Stomach (tissue), 9 donors: ENCODE results near the gene LDAH. TPM values are rescaled to one million over a fixed set of nuclear protein-coding genes. Genes with fewer than 3 reads are reported as not detected.

Experiments
- DNase-seq, 2 donors: peaks; one replicate each; pipeline versions ENCODE4 v3.0.0 to v3.0.0-alpha.2; 2013 to 2019
- H3K27ac ChIP-seq, 5 donors: fragments of 200-600 bp in 4 of 5; sonication (generic) in 4 of 5; one replicate each; pipeline ENCODE4 v1.5.1; 2013 to 2019; ENCODE audit warnings: mild to moderate bottlenecking in 1 of 5, moderate library complexity in 1 of 5
- H3K27me3 ChIP-seq, 3 donors: fragments of 200-600 bp; sonication (generic); one replicate each; pipeline ENCODE4 v1.5.1; 2017 to 2019; ENCODE audit warnings: mixed run types in 1 of 3
- H3K36me3 ChIP-seq, 4 donors: fragments of 200-600 bp; sonication (generic); 1 replicate in 3 of 4; 2 replicates in 1 of 4; pipeline ENCODE4 v1.5.1; 2016 to 2019
- H3K4me1 ChIP-seq, 4 donors: fragments of 200-600 bp; sonication (generic); one replicate each; pipeline ENCODE4 v1.5.1; 2016 to 2019
- H3K4me3 ChIP-seq, 4 donors: fragments of 200-600 bp; sonication (generic) in 3 of 4; one replicate each; pipeline ENCODE4 v1.5.1; 2016 to 2019; ENCODE audit warnings: mild to moderate bottlenecking in 1 of 4
- H3K9me3 ChIP-seq, 4 donors: fragments of 200-600 bp; sonication (generic); one replicate each; pipeline ENCODE4 v1.5.1; 2016 to 2019
- EP300 ChIP-seq: sonication (generic); formaldehyde crosslinking; IDR thresholded peaks from one replicate; pipeline ENCODE4 v1.6.1; 2017; ENCODE audit warnings: antibody characterized with exemption
- POLR2A ChIP-seq, 4 donors: fragments of 450-650 bp; IDR thresholded peaks; one replicate each; pipeline ENCODE4 v1.6.1; 2016; ENCODE audit warnings: antibody characterized with exemption in 4 of 4, control low read depth in 2 of 4, mild to moderate bottlenecking in 1 of 4, moderate library complexity in 1 of 4
- POLR2AphosphoS5 ChIP-seq, 3 donors: sonication (generic); formaldehyde crosslinking; IDR thresholded peaks; one replicate each; pipeline ENCODE4 v1.6.1; 2016; ENCODE audit warnings: antibody characterized with exemption in 3 of 3
- WGBS, 5 donors: extraction: QIAGEN DNeasy Blood & Tissue Kit in 3 of 5; methylation state at CpG; one replicate each; pipeline versions ENCODE4 v1.1.5 to v1.1.7; 2013 to 2018; 5-methylcytosine and 5-hydroxymethylcytosine counted together
- intact Hi-C: fragments of 100-400 bp; cut with DNase I; formaldehyde crosslinking; loops from one replicate; pipeline ENCODE4 v1.15.1; 2023; ENCODE audit warnings: low total_unique reads
- polyA plus RNA-seq, 3 donors: library from polyadenylated mRNA; stranded (reverse); fragments of 200-250 nt; gene quantifications; one replicate each; pipeline ENCODE4 v1.2.3, GENCODE V29; 2013
- total RNA-seq, 5 donors: library from RNA; depleted of rRNA; stranded (reverse); fragments of >200 nt; gene quantifications; one replicate each; pipeline versions ENCODE4 v1.1.0 to v1.2.3, GENCODE V29; 2014 to 2016
- TF ChIP-seq, protein P1 (sequence below), 7 experiments: fragments of 450-650 bp in 4 of 7; fragments of 200-600 bp in 3 of 7; sonication (generic) in 3 of 7; IDR thresholded peaks; one replicate each; pipeline ENCODE4 v1.5.1; 2016 to 2019; ENCODE audit warnings: antibody characterized with exemption in 7 of 7, control low read depth in 2 of 7, mild to moderate bottlenecking in 1 of 7
- donor health status: healthy with polysubstance abuse.
- donor health status: Bipolar disorder and iron deficiency.
- donor health status: healthy.

LDAH gene
- total and polyA plus RNA-seq, 8 donors = 4.1 to 20.0 (median 5.9) TPM

DNA sequence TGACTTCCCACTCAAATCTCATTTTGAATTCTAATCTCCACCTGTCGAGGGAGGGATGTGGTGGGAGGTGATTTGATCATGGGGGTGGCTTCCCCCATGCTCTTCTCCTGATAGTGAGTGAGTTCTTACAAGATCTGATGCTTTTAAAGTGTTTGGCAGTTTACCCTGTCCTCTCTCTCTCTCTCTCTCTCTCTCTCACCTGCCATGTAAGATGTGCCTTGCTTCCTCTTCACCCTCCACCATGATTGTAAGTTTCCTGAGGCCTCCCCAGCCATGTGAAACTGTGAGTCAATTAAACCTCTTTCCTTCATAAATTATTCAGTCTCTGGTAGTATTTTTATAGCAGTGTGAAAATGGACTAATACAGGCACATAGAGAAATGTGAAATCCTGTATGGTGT is 7.0 kb upstream of the LDAH start:
- 13 to 38% (median 19%) methylated on average over 1 of the region's 1 CpG for WGBS, 5 donors
- no peaks in the 10 kb centered on the region for H3K9me3 ChIP-seq
- H3K36me3 ChIP-seq = no peaks in the 10 kb centered on the region
- no peaks in the 10 kb centered on the region for H3K4me1 ChIP-seq
- no peak for TF ChIP-seq EP300
- TF ChIP-seq, protein P1, sequence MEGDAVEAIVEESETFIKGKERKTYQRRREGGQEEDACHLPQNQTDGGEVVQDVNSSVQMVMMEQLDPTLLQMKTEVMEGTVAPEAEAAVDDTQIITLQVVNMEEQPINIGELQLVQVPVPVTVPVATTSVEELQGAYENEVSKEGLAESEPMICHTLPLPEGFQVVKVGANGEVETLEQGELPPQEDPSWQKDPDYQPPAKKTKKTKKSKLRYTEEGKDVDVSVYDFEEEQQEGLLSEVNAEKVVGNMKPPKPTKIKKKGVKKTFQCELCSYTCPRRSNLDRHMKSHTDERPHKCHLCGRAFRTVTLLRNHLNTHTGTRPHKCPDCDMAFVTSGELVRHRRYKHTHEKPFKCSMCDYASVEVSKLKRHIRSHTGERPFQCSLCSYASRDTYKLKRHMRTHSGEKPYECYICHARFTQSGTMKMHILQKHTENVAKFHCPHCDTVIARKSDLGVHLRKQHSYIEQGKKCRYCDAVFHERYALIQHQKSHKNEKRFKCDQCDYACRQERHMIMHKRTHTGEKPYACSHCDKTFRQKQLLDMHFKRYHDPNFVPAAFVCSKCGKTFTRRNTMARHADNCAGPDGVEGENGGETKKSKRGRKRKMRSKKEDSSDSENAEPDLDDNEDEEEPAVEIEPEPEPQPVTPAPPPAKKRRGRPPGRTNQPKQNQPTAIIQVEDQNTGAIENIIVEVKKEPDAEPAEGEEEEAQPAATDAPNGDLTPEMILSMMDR (IDR thresholded peaks at IDR 0.05) = no peak
- TF ChIP-seq POLR2AphosphoS5 (IDR thresholded peaks at IDR 0.05) = no peak
- no peak for DNase-seq
- no peak overlapping the region for H3K27ac ChIP-seq
- intact Hi-C loops = no loop called here
- H3K4me3 ChIP-seq = no peak overlapping the region
- H3K27me3 ChIP-seq = peaks cover 0 to 19% (median 6%) of the 10 kb centered on the region in 3 donors

DNA sequence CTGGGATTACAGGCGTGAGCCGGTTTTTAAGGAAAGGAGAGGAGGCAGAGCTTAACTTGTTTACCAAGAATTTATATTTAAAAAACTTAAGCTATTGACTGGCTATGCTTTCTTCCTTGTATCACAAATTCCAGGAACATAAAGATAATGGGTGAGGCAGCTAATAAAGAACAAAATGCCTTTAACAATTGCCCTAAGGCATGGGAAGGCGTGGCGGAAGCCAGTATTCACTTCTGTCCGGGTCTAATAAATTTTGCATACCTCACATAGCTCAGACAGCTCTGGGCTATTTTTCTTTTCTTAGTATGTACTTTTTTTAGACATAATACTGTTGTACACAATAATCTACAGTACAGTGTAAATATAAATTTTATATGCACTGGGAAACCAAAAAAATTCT is 1.0 kb upstream of the LDAH start:
- intact Hi-C loops = no loop called here

DNA sequence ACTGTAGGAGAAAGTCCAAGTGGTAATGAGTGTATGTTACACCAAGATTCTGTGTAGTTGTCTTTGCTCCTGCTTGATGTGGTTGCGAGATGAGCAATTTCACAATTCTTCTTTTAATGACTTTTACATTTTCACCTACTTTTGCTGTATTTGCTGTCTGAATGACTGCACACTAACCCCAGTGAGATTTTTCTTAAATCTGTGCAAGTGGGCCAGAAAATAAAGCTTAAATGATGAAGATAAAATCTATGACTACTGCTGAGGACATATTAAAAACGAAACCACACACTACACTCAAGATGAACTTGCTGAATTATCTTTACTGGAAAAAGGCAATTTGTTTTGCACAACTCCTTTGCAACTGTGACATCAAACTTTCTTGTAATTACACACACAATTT is 4.1 kb downstream of the LDAH start:
- intact Hi-C loops = no loop called here
- Histone ChIP-seq H3K4me3 (no peak overlapping the region), H3K36me3 (no peaks in the 10 kb centered on the region), H3K4me1 (peaks cover 0 to 11% (median 3%) of the 10 kb centered on the region in 4 donors), H3K9me3 (no peaks in the 10 kb centered on the region), H3K27ac (no peak overlapping the region), H3K27me3 (no peaks in the 10 kb centered on the region)
- TF ChIP-seq EP300 = no peak
- TF ChIP-seq, protein P1 (IDR thresholded peaks at IDR 0.05) = no peak
- TF ChIP-seq POLR2A (IDR thresholded peaks at IDR 0.05) = no peak
- no peak for TF ChIP-seq POLR2AphosphoS5 (IDR thresholded peaks at IDR 0.05)
- 74 to 91% (median 84%) methylated on average over 2 of the region's 2 CpGs for WGBS, 5 donors
- no peak for DNase-seq

More for the DNA sequence above, 1.0 kb upstream of the LDAH start:
- TF ChIP-seq, protein P1 (IDR thresholded peaks at IDR 0.05) = no peak
- TF ChIP-seq POLR2A (IDR thresholded peaks at IDR 0.05) (no peak), EP300 (no peak), POLR2AphosphoS5 (IDR thresholded peaks at IDR 0.05) (no peak)
- H3K36me3 ChIP-seq = no peaks in the 10 kb centered on the region
- no peak for DNase-seq
- no peak overlapping the region for H3K27ac ChIP-seq
- H3K27me3 ChIP-seq = no peaks in the 10 kb centered on the region
- H3K9me3 ChIP-seq = no peaks in the 10 kb centered on the region
- 67 to 83% (median 75%) methylated on average over 5 of the region's 5 CpGs for WGBS, 5 donors
- H3K4me3 ChIP-seq = no peak overlapping the region
- peaks cover 0 to 11% (median 3%) of the 10 kb centered on the region in 4 donors for H3K4me1 ChIP-seq

DNA sequence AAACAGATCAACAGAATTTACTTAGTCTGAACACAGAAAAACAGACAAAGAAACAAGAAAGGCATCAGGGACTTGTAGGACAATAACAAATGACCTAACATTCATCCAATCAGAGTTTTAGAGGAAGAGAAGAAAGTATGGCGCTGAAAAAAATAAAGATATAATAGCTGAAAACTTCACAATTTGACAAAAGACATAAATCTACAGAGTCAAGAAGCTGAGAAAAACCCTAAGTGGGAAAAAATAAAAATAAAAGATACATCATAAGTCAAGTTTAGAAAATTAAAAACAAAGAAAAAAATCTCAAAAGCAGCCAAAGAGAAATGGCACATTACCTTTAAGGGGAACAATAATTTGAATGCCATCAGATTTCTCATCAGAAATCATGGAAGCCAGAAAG is 7.7 kb downstream of the LDAH start:
- Histone ChIP-seq H3K27me3 (no peaks in the 10 kb centered on the region), H3K4me3 (no peak overlapping the region), H3K9me3 (no peaks in the 10 kb centered on the region), H3K27ac (no peak overlapping the region), H3K36me3 (no peaks in the 10 kb centered on the region), H3K4me1 (no peaks in the 10 kb centered on the region)
- TF ChIP-seq, protein P1 (IDR thresholded peaks at IDR 0.05) = no peak
- TF ChIP-seq POLR2AphosphoS5 (IDR thresholded peaks at IDR 0.05) = no peak
- no peak for TF ChIP-seq EP300
- TF ChIP-seq POLR2A (IDR thresholded peaks at IDR 0.05) = no peak
- intact Hi-C loops = no loop called here
- WGBS, 5 donors = 93 to 100% (median 97%) methylated on average over 1 of the region's 1 CpG
- DNase-seq = no peak
